Transverse colon (tissue), 4 donors: ENCODE data around the gene TNFRSF19.

ENCODE experiments used
- POLR2AphosphoS5 ChIP-seq, 3 donors: sonication (generic); formaldehyde crosslinking; IDR thresholded peaks; one replicate each; pipeline ENCODE4 v1.6.1; 2016; ENCODE audit warnings: antibody characterized with exemption in 3 of 3
- TF ChIP-seq, protein P1 (sequence below), 5 experiments: fragments of 200-600 bp in 3 of 5; fragments of 450-650 bp in 2 of 5; sonication (generic) in 3 of 5; IDR thresholded peaks; 1 replicate in 2 of 5; 2 replicates in 3 of 5; pipeline ENCODE4 v1.5.1; 2016 to 2017; ENCODE audit warnings: antibody characterized with exemption in 5 of 5, inconsistent platforms in 3 of 5, mild to moderate bottlenecking in 2 of 5, moderate library complexity in 1 of 5

DNA sequence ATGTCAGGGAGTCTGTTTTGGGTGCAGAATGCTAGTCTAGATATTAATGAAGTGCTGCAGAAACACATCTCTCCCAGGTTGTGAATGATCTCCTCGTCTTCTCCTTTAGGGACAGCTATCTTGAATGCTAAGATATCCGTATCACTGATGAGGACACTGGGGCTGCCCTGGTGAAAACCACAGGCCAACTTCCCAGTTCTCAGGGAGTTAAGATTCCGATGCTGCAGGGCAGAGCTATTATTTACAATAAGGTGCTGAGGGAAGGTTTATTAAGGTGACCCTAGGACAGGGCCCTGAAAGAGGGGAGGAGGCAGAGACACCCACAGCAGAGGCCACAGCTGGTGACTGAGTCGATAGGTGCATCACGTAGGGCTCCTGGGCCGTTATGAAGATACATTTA, 66.1 kb downstream of the TNFRSF19 start:
- TF ChIP-seq, protein P1, sequence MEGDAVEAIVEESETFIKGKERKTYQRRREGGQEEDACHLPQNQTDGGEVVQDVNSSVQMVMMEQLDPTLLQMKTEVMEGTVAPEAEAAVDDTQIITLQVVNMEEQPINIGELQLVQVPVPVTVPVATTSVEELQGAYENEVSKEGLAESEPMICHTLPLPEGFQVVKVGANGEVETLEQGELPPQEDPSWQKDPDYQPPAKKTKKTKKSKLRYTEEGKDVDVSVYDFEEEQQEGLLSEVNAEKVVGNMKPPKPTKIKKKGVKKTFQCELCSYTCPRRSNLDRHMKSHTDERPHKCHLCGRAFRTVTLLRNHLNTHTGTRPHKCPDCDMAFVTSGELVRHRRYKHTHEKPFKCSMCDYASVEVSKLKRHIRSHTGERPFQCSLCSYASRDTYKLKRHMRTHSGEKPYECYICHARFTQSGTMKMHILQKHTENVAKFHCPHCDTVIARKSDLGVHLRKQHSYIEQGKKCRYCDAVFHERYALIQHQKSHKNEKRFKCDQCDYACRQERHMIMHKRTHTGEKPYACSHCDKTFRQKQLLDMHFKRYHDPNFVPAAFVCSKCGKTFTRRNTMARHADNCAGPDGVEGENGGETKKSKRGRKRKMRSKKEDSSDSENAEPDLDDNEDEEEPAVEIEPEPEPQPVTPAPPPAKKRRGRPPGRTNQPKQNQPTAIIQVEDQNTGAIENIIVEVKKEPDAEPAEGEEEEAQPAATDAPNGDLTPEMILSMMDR (IDR thresholded peaks at IDR 0.05), result no peak
- no peak for TF ChIP-seq POLR2AphosphoS5 (IDR thresholded peaks at IDR 0.05)
